ENCODE data around the gene SLAMF9. TPM values are rescaled to one million over a fixed set of nuclear protein-coding genes. Genes with fewer than 3 reads are reported as not detected.

The SLAMF9 gene
- total RNA-seq, 2 experiments from 2014 or later = not detected

DNA sequence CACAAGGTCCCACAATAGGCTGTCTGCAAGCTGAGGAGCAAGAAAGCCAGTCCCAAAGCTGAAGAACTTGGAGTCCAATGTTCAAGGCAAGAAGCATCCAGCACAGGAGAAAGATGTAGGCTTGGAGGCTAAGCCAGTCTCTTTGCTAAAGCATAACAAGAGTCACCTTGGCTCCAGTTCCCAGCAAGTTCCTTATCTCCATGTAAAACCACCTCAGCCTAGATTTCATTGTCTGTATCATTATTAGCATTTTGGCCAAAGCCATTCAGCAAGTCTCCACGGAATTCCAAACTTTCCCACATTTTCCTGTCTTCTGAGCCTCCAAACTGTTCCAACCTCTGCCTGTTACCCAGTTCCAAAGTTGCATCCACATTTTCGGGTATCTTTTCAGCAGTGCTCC is 40.9 kb upstream of the SLAMF9 start:
- H3K27ac Mint-ChIP-seq = no peak overlapping the region
- H3K36me3 Mint-ChIP-seq (ENCODE audit: low read depth) = no peaks in the 10 kb centered on the region
- CTCF ChIA-PET = interaction anchor here (13.8 kb wide), 1 partner anchor 11 kb away, joined by 143 read pairs; no protein-coding TSS in a partner anchor
- intact Hi-C loops (cut with micrococcal nuclease) = no loop called here
- ATAC-seq (no peak), DNase-seq (no peak)
- H3K4me1 Mint-ChIP-seq (ENCODE audit: low read depth) = peaks cover 6% of the 10 kb centered on the region
- no peaks in the 10 kb centered on the region for H3K9me3 Mint-ChIP-seq
- H3K27me3 Mint-ChIP-seq = peaks cover 11% of the 10 kb centered on the region
- TF ChIP-seq CTCF (IDR thresholded peaks at IDR 0.05) = no peak
- POLR2A ChIA-PET = no interaction called here
- H3K4me3 Mint-ChIP-seq = no peak overlapping the region

- Mint-ChIP-seq H3K9me3 (no peaks in the 10 kb centered on the region), H3K4me1 (ENCODE audit: low read depth) (peaks cover 6% of the 10 kb centered on the region), H3K4me3 (no peak overlapping the region), H3K27me3 (peaks cover 9% of the 10 kb centered on the region), H3K36me3 (ENCODE audit: low read depth) (no peaks in the 10 kb centered on the region), H3K27ac (no peak overlapping the region)
- ATAC-seq (no peak), DNase-seq (no peak)
- intact Hi-C loops (cut with micrococcal nuclease) = no loop called here
- POLR2A ChIA-PET = no interaction called here
- TF ChIP-seq CTCF (IDR thresholded peaks at IDR 0.05) = no peak
- CTCF ChIA-PET = interaction anchor here (0.7 to 13.8 kb wide), 4 partner anchors 12 to 104 kb away, joined by 3 to 143 read pairs (median 4); no protein-coding TSS in a partner anchor
These were observed 39.9 kb upstream of the SLAMF9 start for GRCh38 chr1:159993911-159994310.

- CTCF ChIA-PET = interaction anchor here (0.6 to 13.8 kb wide), 5 partner anchors 13 to 89 kb away, joined by 3 to 143 read pairs (median 3); partner anchors contain the start of genes IGSF9 and KCNJ9
These were observed 38.1 kb upstream of the SLAMF9 start for GRCh38 chr1:159992161-159992560.

GRCh38 chr1:159991513-159991912 is 37.5 kb upstream of the SLAMF9 start:
- TF ChIP-seq CTCF (IDR thresholded peaks at IDR 0.05) = no peak
- CTCF ChIA-PET = interaction anchor here (0.9 to 13.8 kb wide), 4 partner anchors 14 to 90 kb away, joined by 3 to 143 read pairs (median 3); partner anchors contain the start of genes IGSF9 and KCNJ9
- intact Hi-C loops (cut with micrococcal nuclease) = no loop called here
- peak; percentile 58 for ATAC-seq
- POLR2A ChIA-PET = no interaction called here
- H3K4me1 Mint-ChIP-seq (ENCODE audit: low read depth) = peaks cover 6% of the 10 kb centered on the region
- H3K27me3 Mint-ChIP-seq = peaks cover 6% of the 10 kb centered on the region
- H3K9me3 Mint-ChIP-seq = no peaks in the 10 kb centered on the region
- H3K27ac Mint-ChIP-seq = no peak overlapping the region
- H3K36me3 Mint-ChIP-seq (ENCODE audit: low read depth) = no peaks in the 10 kb centered on the region
- no peak overlapping the region for H3K4me3 Mint-ChIP-seq
- DNase-seq = peak; percentile 40

More at GRCh38 chr1:159992161-159992560, 38.1 kb upstream of the SLAMF9 start:
- H3K4me3 Mint-ChIP-seq = no peak overlapping the region
- peaks cover 7% of the 10 kb centered on the region for H3K27me3 Mint-ChIP-seq
- intact Hi-C loops (cut with micrococcal nuclease) = no loop called here
- no peak for DNase-seq
- TF ChIP-seq CTCF (IDR thresholded peaks at IDR 0.05) = no peak
- POLR2A ChIA-PET = no interaction called here
- H3K36me3 Mint-ChIP-seq (ENCODE audit: low read depth) = no peaks in the 10 kb centered on the region
- no peak overlapping the region for H3K27ac Mint-ChIP-seq
- no peaks in the 10 kb centered on the region for H3K9me3 Mint-ChIP-seq
- no peak for ATAC-seq
- peaks cover 6% of the 10 kb centered on the region for H3K4me1 Mint-ChIP-seq (ENCODE audit: low read depth)

- POLR2A ChIA-PET = no interaction called here
- intact Hi-C loops (cut with micrococcal nuclease) = no loop called here
- no peak overlapping the region for H3K4me3 Mint-ChIP-seq
These were observed 36.0 kb upstream of the SLAMF9 start for GRCh38 chr1:159990005-159990404.

More at GRCh38 chr1:159990005-159990404, 36.0 kb upstream of the SLAMF9 start:
- no peak for DNase-seq
- H3K27ac Mint-ChIP-seq = no peak overlapping the region
- no peak for TF ChIP-seq CTCF (IDR thresholded peaks at IDR 0.05)
- peaks cover 6% of the 10 kb centered on the region for H3K27me3 Mint-ChIP-seq
- no peaks in the 10 kb centered on the region for H3K9me3 Mint-ChIP-seq
- CTCF ChIA-PET = interaction anchor here (13.8 kb wide), 1 partner anchor 15 kb away, joined by 143 read pairs; no protein-coding TSS in a partner anchor
- no peaks in the 10 kb centered on the region for H3K36me3 Mint-ChIP-seq (ENCODE audit: low read depth)
- ATAC-seq = no peak
- peaks cover 6% of the 10 kb centered on the region for H3K4me1 Mint-ChIP-seq (ENCODE audit: low read depth)

Data from activated CD8-positive, alpha-beta T cell treated with anti-CD3 and anti-CD28 coated beads for 36 hours (primary cell).